ENCODE measurements around the gene HLA-DRA.

HLA-DRA gene

GRCh38 chr6:32475392-32476206 is 35.9 kb downstream of the HLA-DRA start:
- Mint-ChIP-seq H3K27ac (no peak overlapping the region), H3K36me3 (ENCODE audit: low read depth) (no peaks in the 10 kb centered on the region), H3K27me3 (ENCODE audit: low read depth, poor library complexity) (peaks cover 11% of the 10 kb centered on the region), H3K9me3 (peaks cover 22% of the 10 kb centered on the region), H3K4me1 (peaks cover 4% of the 10 kb centered on the region), H3K4me3 (no peak overlapping the region)
- DNase-seq, result no peak
- TF ChIP-seq CTCF (IDR thresholded peaks at IDR 0.05), result no peak

- Mint-ChIP-seq H3K4me1 (peaks cover 21% of the 10 kb centered on the region), H3K27ac (no peak overlapping the region), H3K36me3 (ENCODE audit: low read depth) (no peaks in the 10 kb centered on the region), H3K27me3 (ENCODE audit: low read depth, poor library complexity) (no peaks in the 10 kb centered on the region), H3K9me3 (peaks cover 1% of the 10 kb centered on the region), H3K4me3 (no peak overlapping the region)
- no peak for TF ChIP-seq CTCF (IDR thresholded peaks at IDR 0.05)
- no peak for DNase-seq
Observed at GRCh38 chr6:32483968-32484613, 44.4 kb downstream of the HLA-DRA start.

GRCh38 chr6:32484614-32484998 is 44.9 kb downstream of the HLA-DRA start:
- Mint-ChIP-seq H3K27me3 (ENCODE audit: low read depth, poor library complexity) (no peaks in the 10 kb centered on the region), H3K9me3 (no peaks in the 10 kb centered on the region), H3K27ac (no peak overlapping the region), H3K4me3 (no peak overlapping the region), H3K4me1 (peaks cover 21% of the 10 kb centered on the region), H3K36me3 (ENCODE audit: low read depth) (no peaks in the 10 kb centered on the region)
- no peak for DNase-seq
- no peak for TF ChIP-seq CTCF (IDR thresholded peaks at IDR 0.05)

- Mint-ChIP-seq H3K27ac (no peak overlapping the region), H3K36me3 (ENCODE audit: low read depth) (no peaks in the 10 kb centered on the region), H3K9me3 (no peaks in the 10 kb centered on the region), H3K4me3 (no peak overlapping the region), H3K4me1 (peaks cover 11% of the 10 kb centered on the region), H3K27me3 (ENCODE audit: low read depth, poor library complexity) (peaks cover 4% of the 10 kb centered on the region)
- TF ChIP-seq CTCF (IDR thresholded peaks at IDR 0.05), result no peak
- DNase-seq, result no peak
Observed at GRCh38 chr6:32488083-32488482, 48.4 kb downstream of the HLA-DRA start.

GRCh38 chr6:32491700-32492099 is 52.0 kb downstream of the HLA-DRA start:
- Mint-ChIP-seq H3K4me1 (peaks cover 7% of the 10 kb centered on the region), H3K27me3 (ENCODE audit: low read depth, poor library complexity) (peaks cover 12% of the 10 kb centered on the region)

More at GRCh38 chr6:32491700-32492099, 52.0 kb downstream of the HLA-DRA start:
- Mint-ChIP-seq H3K36me3 (ENCODE audit: low read depth) (no peaks in the 10 kb centered on the region), H3K27ac (no peak overlapping the region), H3K4me3 (no peak overlapping the region), H3K9me3 (peaks cover 16% of the 10 kb centered on the region)
- no peak for TF ChIP-seq CTCF (IDR thresholded peaks at IDR 0.05)
- DNase-seq, result no peak
